GM18511 (cell line): ENCODE data around the gene KLF13.

Source experiments
- ATAC-seq: cut with Tn5 transposase; IDR thresholded peaks from one replicate; pipeline ENCODE4 v1.9.1; 2021; ENCODE audit warnings: mild to moderate bottlenecking, moderate library complexity; ENCODE audit not compliant: unreplicated experiment

Gene KLF13

GRCh38 chr15:31298707-31299172, 27.9 kb upstream of the KLF13 start:
- ATAC-seq: no peak

- no peak for ATAC-seq
Observed at GRCh38 chr15:31300208-31300661, 26.4 kb upstream of the KLF13 start.

GRCh38 chr15:31300981-31301672, 25.5 kb upstream of the KLF13 start:
- ATAC-seq: no peak

GRCh38 chr15:31301673-31301990, 25.0 kb upstream of the KLF13 start:
- ATAC-seq: no peak

- ATAC-seq: no peak
Observed at GRCh38 chr15:31302029-31302657, 24.5 kb upstream of the KLF13 start.

GRCh38 chr15:31302778-31303725, 23.6 kb upstream of the KLF13 start:
- ATAC-seq: no peak

GRCh38 chr15:31303726-31304648, 22.6 kb upstream of the KLF13 start:
- no peak for ATAC-seq

GRCh38 chr15:31304751-31305365, 21.8 kb upstream of the KLF13 start:
- no peak for ATAC-seq

- ATAC-seq: no peak
Observed at GRCh38 chr15:31305375-31305774, 21.3 kb upstream of the KLF13 start.

- no peak for ATAC-seq
Observed at GRCh38 chr15:31305796-31306425, 20.7 kb upstream of the KLF13 start.

GRCh38 chr15:31306426-31307269, 20.0 kb upstream of the KLF13 start:
- no peak for ATAC-seq

GRCh38 chr15:31307270-31308184, 19.1 kb upstream of the KLF13 start:
- no peak for ATAC-seq

- ATAC-seq: peak; percentile 77
Observed at GRCh38 chr15:31308185-31308639, 18.4 kb upstream of the KLF13 start.

- no peak for ATAC-seq
Observed at GRCh38 chr15:31309893-31310606, 16.6 kb upstream of the KLF13 start.

- no peak for ATAC-seq
Observed at GRCh38 chr15:31311735-31312619, 14.7 kb upstream of the KLF13 start.

GRCh38 chr15:31313223-31313622, 13.4 kb upstream of the KLF13 start:
- ATAC-seq: no peak
